Hematopoietic multipotent progenitor cell treated with erythropoietin and hydrocortisone succinate and interleukin-3 and kit ligand, for 17 days (in vitro differentiated cells): ENCODE data around the gene NACC1.

Source experiments
- DNase-seq: peaks from one replicate; pipeline ENCODE4 v3.0.0-alpha.2; 2015; ENCODE audit warnings: low spot score

NACC1 gene

DNA sequence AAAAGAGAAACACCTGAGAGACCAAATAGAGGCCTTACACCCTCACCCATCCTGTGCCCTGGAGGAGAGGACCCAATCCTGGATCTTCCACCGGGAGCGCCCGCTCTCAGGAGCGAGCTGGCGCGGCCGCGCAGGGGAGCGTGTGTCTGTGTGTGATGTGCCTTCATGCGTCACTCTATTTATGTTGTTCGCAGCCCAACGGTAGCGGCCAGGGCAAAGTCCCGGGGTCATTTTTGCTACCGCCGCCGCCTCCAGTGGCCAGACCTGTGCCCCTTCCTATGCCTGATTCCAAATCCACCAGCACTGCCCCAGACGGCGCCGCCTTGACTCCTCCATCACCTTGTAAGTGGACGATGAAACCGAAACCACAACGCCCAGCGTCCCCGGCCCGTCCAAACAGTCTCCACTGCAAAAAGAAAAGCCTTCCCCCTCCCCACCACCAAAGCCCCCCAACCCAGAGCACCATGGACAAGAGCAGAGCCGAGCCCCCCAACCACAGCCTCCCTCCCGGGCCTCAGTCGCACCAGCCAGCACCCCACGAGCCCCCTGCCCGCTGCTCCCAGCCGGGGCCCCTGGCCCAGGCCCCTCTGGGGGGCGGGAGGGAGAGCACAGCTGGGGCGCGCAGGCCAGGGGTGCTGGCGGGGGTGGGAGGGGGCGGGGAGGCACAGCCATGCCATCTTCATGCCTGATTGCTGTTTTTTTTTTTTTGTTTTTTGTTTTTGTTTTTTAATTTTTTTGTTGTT, 30.1 kb upstream of the NACC1 start:
- no peak for DNase-seq

DNA sequence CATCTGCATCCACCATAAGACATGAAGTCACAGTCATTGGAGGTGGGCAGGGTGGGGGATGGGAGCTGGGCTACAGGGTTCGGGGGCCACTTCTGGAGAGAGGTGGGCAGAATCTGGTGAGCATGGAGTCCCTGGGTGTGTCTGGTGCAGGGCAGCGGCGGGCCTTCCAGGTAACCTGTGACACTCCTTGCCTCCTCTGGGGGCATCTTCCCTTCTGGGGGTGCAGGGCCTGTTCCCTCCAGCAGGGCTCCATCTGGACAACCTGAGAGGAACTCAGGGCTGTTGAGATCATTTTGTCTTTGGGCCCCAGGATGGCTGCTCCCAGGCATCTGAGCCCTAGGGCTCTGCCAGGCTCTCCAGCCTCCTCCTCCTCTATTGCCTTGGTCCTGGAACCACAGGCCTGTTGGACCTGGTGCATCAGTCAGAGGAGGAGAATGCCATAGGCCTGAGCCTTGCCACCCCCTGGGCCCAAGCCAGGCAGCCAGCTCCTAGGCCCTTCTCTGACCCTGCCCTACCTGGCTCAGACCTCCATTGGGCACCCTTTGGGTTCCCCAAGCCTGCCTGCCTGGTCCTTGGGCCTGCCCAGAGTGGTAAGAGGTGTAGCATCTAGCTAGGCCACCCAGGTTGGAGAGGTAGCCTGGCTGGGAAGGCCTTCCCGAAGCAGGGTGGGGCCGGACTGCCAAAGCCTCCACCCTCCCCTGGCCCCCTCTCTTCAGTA, 28.8 kb upstream of the NACC1 start:
- peak; percentile 55 for DNase-seq

DNA sequence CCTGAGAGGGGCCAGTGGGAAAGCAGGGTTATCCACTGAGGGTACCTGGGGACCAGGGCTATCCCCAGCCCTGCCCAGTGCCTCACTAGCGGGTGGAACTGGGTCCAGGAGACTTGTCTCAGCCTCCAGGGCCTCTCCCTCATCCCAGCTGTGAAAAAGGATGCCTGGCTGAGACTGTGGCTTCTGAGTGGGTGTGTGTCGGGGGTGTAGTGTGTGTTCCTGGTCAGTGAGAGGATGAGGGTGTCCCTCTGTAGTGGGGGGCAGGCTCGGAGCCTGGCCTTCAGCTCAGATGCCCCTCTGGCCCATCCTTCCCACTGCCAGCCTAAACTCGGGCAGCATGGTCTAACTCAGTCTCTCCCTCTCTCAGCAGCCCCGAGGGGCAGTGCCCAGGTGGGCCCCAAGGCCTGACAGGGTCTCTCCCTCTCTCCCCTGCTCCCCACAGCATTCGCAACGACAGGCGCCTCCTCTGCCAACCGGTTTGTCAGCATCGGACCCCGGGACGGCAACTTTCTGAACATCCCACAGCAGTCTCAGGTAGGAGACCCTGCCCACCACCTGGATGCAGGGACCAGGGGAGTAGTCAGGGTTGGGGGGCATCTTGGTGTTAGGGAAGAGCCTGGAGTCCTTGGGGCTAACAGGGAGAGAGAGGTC, 28.1 kb upstream of the NACC1 start:
- DNase-seq = no peak

DNA sequence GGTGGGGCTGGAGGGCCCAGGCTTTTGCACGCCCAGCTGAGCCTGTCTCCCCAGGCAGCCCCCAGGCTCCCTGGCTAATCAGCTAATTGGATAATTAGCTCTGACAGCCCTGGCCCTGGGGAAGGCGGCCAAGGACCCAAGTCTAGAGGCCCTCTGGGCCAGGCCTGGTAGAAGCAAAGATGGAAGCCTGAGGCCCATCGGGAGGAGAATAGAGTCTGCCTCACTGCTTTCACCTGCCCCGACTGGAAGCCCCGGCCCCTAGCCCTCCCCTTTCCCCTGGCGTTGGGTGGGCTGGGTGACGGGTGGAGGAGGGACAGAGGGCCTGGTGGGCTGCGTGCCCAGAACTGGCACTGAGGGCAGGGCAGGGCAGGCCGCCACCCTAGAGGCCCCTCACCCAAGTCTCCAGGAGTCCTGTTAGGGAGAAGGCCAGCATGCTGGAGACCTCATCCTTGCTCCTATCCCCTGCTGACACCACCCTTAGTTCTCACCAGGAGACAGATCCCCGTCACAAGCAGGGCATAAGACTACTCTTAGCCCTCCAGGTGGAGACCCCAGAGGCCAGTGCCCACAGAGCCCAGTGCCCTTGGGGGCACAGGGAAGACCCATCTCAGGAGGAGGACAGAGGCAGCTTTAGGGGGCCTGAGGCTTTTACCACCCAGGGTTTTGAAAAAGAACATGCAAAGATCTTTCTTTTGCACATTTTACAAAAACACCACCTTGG, 27.4 kb upstream of the NACC1 start:
- DNase-seq = peak; percentile 8

DNA sequence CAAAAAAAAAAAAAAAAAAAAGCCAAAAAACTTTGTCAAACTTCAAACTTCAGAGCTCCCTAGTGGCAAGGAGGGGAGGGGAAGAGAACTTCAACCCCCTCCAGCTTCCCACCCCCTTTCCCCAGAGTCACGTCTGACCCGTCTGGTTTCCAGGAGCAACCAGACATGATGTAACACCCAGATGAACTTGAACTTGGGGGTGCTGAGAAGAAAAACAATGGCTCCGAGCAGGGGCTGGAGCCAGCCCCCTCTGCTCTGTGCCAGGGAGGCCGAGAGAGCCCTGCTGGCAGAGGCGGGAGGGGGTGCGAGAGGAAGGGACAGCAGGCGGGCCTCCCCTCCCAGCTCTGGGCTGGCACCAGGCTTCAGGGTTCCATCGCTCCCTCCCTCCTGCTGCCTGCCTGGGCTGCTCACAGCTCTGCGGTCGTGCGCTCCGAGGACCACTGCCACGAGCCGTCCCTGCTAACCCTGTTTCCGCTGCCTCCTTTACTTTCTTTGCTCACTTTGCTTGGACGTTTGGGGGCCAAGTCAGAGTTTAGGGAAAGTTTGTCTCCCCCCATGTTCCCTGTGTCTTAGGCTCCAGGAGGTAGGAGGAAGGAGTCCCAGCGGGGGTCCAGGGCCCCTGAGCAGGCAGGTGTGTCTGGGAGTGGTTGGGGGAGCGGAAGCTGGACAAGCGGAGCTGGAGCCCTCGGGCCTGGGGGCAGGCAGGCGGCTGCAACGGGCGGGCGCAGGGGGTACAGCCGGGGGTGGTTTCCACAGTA, 26.5 kb upstream of the NACC1 start:
- DNase-seq = no peak

DNA sequence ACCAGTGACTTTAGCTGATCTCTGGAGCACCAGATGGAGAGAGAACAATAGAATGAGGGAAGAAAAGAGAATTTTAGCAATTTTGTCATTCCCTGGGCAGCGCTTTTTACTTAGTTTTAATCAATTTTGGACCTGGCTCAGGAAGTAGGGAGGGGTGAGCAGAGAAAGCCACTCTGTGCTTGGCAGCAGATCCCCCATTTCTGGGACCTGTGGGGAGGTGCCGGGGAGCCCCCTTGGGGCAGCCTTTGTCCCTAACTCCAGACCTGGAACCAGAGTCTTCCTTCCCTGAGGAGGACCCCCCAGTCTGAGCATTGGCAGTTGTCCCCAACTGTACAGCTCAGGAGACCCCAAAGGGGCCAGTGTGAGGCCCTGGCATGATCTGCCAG, 25.9 kb upstream of the NACC1 start:
- DNase-seq = peak; percentile 20

DNA sequence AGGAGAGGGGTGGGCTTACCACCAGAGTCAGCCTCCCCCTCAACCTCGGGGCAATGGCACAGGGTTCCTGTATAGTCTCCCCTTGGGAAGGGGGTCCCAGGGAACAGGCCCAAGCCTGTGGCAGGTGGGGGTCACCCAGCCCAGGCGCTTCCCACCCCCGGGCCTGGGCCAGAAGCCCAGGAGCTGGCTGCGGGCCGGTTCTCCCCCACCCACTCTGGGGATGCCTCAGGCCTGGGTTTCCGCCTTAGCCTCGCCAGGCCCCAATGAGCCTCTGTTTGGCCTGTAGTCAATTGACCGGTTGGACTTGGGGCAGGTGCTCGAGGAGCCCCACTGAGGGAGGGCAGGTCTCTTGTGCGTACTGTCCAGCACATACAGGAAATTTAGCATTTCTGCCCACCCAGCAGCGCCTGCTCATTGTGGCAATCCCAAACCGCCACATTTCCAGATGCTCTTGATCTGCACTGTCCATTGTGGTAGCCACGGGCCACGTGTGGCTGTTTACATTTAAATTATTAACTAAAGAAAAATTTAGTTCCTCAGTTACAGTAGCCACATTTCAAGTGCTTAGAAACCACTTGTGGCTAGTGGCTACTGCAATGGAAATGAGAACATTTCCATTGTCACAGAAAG, 25.3 kb upstream of the NACC1 start:
- DNase-seq = no peak

DNA sequence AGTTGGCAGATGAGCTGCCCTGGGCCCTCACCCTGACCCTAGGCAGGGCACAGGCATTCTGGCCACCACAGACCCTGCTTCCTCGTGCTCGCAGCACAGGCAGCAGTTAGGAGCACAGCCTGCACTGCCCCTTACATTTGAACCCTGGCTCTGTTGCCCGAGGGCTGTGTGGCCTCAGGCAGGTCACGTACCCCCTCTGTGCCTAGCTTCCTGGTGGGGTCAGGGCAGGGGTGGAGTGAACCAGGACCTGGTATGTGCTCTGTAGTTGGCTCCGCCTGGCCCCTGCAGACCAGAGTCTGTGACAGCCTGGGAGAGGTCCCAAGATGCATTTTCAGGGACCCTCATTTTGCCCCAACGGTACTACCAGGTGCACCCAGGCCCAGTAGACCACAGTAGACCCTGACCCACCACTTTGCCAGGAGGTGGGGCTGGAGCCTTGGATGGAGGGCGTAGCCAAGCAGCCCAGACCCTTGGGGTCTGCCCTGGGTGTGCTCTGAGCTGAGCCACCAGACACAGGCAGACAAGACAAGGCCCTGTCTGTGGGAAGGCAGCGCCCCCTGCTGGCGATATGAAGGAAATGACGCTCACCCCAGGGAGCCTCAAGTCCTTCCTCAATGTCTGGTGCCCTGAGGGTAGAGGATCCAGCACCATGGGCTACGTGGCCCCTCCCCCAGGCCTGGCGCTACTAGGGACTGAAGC, 24.5 kb upstream of the NACC1 start:
- peak; percentile 94 for DNase-seq

DNA sequence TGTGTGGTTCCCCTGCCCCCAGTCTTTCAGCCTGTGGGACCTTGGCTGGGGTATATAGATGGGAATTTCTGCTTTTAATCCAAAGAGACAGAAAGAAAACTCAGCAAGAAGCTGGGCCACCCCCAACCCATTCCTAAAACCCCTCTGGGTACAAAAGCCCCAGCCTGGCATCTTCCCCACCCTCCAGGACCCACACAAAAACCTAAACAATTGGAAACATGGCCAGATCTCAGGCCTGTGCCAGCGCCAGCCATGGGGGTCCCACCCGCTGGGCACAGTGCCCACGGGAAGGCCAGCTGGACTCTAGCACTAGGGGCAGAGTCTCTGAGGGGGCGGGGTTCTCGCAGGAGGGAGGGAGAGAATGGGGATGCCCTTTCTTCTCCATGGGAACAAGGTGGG, 24.0 kb upstream of the NACC1 start:
- no peak for DNase-seq

DNA sequence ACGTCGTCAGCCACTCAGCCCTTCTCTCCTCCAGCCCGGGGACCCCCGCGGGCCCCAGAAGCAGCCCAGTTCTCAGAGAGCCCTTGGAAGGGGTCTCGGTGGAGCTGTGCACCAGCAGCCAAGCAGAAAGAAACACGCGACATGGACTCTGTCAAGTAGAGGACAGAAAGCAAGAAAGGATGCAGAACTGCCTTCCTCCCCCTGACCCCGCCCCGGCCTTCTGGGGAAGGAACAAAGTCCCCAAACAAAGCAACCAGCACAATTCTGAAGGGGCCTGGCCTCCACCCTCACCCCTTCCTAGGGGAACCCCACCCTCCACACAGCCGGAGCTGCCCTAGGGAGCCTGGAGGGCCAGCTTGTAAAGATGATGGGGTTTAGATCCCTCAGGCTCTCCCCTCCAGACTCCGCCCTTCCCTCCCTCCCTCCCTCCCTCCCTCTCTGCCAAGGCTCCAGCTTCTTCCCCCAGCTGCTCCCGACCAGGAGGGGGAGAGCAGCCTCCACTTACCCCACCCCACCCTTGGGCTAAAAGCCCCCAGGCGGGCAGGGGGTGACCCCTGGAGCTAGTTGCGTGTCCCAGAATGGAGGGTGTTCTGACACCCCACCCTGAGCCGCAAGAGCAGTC, 23.2 kb upstream of the NACC1 start:
- peak; percentile 67 for DNase-seq

DNA sequence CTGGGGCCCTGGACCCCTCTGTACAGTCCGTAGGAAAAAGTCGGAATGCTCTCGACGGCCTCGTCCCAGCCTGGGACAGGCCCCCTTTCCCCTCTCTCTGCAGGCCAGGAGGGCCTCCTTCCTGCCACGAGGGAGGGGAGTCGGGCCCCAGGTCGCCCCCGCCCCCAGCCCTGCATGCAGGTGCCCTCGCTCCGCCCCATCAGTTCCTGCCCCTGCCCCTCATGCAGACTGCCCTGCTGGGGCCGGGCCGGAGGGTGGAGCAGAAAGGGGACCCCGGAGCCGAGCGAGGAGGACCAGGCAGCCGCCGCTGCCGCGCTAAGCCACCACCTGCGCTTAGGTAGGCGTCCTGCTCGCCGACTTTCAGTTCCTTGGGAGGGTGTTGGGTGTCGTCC, 22.7 kb upstream of the NACC1 start:
- peak; percentile 51 for DNase-seq

DNA sequence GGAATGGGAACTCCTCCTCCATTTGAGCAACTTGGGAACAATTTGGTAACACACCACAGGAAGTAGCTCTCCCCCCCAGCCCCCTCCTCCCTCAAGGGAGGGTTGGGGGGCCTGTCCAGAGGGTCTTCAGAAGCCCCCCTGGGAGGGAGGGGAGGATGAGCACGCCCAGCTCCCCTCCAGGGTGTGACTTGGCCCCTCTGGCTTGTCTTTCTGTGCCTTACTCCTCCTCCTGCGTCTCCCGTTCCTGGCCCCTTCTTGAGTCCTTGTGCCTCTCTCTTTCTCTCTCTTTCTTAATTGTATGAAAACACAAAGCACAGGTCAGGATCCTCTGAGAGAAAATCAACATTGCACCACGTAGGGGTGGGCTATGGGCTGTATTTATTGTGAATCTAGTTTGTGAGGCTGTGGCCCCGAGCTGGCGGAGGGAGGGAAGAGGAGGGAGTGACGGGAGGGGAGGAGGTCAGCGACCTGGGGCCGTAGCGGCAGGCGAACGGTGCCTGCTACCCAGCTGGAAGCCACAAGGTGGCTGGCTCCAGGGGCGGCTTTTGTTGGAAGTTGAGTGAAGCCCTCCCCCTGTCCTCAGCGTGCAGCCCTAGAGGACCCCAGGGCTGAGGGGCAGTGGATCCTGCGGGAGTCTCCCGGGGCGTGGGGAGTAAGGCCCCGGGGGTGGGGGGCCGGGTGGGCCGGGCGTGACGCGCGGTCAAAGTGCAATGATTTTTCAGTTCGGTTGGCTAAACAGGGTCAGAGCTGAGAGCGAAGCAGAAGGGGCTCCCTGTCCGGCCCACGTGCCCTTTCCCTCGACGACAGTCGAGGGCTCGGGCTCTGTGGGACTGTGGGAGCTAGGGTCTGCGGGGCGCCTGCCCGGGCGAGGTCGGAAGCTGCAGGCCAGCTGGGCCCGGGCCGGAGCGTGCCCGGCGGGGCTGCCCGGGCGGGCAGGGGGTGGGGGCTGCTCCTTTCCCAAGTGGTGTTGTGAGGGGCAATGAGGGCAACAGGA, 21.8 kb upstream of the NACC1 start:
- DNase-seq = peak; percentile 76

DNA sequence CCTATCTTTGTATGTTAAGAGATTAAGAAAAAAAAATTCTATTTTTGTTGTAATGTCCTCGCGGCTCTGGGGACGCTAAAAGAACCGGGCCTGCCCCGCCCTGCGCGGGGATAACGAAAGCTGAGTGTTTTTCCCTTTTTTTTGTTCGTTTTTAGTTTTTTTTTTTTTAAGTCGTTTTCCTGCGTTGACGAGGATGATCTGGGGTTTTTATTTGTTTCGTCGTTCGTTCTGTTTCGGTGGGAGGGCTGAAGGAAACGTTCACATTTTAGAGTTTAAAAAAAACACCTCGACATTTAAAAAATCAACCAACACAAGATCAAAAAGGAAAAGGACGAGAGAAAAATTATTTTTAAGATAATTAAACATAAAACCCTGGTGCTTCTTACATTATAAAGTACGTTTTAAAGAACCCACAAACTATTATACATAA, 21.0 kb upstream of the NACC1 start:
- peak; percentile 69 for DNase-seq

DNA sequence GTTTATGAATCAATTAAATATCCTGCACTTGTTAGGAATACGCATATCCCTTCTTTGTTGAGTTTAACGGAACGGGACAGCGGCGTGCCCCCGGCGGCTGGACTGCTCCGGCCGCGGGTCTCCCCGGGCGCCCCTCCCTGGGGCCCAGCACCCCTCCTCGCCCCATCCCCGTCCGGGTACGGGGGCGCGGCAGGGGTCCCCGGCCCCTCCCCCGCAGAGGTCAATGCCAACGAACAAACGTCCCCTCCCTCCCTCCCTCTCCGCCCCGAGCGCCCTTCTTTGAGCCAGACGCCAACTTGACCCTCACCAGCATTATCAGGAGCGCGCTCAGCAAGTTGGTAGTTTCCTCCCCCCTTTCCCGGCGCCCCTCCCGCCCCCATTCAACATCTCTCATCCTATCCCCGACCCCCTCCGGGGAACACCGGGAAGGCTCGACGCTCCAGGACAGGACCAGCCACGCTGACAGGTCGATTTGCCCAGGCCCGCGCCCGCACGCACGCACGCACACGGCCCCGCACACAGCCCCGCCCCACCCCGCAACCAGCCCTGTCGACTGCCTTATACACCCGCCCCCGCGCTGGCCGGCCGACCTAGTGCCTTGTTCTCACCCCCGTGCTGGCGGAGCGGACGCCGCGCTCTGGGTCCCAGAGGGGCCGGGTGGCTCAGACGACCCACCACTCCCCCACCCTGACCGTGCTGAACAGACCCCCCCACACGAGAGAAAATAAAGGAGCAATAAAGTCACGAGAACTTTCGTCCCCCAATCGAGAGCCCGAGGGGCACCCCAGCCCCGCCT, 20.4 kb upstream of the NACC1 start:
- DNase-seq = peak; percentile 81

DNA sequence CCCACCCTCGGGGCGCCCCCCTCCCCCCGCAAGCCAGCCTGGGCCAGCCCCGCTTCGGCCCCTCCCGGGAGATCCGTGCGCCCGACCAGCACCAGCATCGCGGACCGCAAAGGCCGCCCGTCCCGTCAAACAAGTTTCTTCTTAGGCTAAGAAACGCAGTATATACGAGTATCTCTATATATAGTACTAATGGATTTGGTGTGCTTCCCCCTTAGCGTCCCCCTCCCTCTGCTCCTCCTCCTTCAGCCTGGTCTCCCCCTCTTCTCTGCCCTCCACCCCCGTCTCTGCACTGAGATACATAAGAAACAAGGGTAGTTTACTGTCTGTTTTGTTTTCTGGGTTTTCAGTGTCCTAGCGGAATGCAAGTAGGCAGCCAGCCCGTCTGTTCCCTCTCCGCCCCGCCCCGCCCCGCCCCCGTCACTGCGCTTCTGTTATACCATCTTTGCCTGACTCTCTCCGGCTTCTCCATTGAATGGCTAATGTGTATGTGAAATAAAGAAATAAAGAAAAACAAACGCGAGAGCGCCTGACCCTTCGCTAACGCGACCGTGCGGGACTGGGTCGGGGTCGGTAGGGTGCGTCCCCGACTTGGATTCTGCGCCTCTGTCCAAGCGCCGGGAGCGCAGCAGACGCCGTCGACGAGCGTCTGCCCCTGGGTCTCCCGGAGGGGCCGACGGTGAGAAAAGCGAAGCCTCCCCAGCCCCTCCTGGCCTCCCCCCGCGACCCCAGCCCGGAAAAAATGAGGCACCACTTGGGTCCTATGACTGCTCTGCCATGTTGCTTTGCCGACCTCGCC, 19.6 kb upstream of the NACC1 start:
- peak; percentile 76 for DNase-seq

DNA sequence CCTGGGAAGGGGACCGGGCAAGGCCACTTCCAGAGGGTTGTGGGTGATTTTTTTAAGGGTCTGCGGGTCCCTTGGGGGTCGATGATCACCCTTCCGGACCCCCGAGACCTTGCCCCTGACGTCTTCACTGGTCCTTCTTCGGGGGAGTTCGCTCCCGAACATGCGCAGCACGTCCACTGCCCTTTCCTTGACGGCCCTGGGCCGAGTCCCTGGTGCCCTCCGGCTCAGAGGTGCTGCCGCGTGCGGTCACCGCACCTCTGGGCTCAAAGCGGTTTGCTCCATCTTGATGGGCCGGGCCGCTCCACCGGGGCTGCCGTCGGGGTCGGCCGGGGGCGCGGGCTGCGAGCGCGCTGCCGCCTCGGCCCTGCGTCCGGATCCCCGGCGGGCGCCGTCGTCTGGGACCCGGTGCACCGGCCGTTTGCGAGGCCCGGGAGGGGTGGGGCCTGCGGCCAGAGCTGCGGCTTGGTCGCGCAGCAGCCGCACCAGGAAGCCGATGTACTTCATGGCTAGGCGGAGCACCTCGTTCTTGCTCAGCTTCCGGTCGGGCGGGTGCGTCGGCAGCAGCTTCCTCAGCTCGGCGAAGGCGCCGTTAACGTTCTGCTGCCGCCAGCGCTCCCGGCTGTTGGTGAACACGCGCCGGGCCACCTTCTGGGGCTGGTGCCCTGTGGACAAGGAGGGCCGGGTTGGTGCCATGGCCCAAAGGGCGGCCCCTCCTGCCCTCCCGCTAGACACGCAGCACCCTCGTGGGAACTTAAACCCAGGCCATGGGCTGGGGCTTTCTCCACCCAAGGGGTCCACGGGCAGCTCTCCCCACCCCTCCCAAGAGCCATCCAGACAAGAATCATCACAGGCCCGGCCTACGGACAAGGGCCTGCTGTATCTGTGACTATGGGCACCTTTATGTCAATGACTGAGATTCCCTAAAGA, 18.7 kb upstream of the NACC1 start:
- DNase-seq = peak; percentile 82
